Measurements from ENCODE around the gene ELP6. TPM values are rescaled to one million over a fixed set of nuclear protein-coding genes. Genes with fewer than 3 reads are reported as not detected.

ELP6 gene
- total RNA-seq, 1 donor from 2014 or later = 22.1 TPM

GRCh38 chr3:47479826-47480160, 33.7 kb downstream of the ELP6 start:
- Histone ChIP-seq H3K27me3 (no peaks in the 10 kb centered on the region), H3K4me3 (no peak overlapping the region), H3K4me1 (peaks cover 12% of the 10 kb centered on the region), H3K9me3 (no peaks in the 10 kb centered on the region), H3K27ac (no peak overlapping the region), H3K36me3 (no peaks in the 10 kb centered on the region)
- no peak for TF ChIP-seq CTCF (IDR thresholded peaks at IDR 0.05)
- no peak for TF ChIP-seq POLR2AphosphoS5 (IDR thresholded peaks at IDR 0.05; ENCODE audit: insufficient read depth in 1 of 2, low read depth in 1 of 2)
- TF ChIP-seq POLR2A (IDR thresholded peaks at IDR 0.05) = no peak
- no peak for DNase-seq (ENCODE audit: extremely low spot score in 2 of 2)
- intact Hi-C loops (cut with DNase I) = loop anchor here (5.0 kb wide), 1 partner anchor 57 kb away; no protein-coding TSS in a partner anchor

GRCh38 chr3:47478022-47478421, 35.5 kb downstream of the ELP6 start:
- no peaks in the 10 kb centered on the region for H3K27me3 ChIP-seq
- no peak overlapping the region for H3K27ac ChIP-seq
- no peak for TF ChIP-seq POLR2A (IDR thresholded peaks at IDR 0.05)
- no peak for TF ChIP-seq POLR2AphosphoS5 (IDR thresholded peaks at IDR 0.05; ENCODE audit: insufficient read depth in 1 of 2, low read depth in 1 of 2)
- no peak for TF ChIP-seq CTCF (IDR thresholded peaks at IDR 0.05)
- intact Hi-C loops (cut with DNase I) = loop anchor here (5.0 kb wide), 1 partner anchor 56 kb away; no protein-coding TSS in a partner anchor
- H3K4me3 ChIP-seq = no peak overlapping the region
- no peaks in the 10 kb centered on the region for H3K36me3 ChIP-seq
- no peak for DNase-seq (ENCODE audit: extremely low spot score in 2 of 2)
- peaks cover 30% of the 10 kb centered on the region for H3K4me1 ChIP-seq
- no peaks in the 10 kb centered on the region for H3K9me3 ChIP-seq

- DNase-seq (ENCODE audit: extremely low spot score in 2 of 2) = no peak
- H3K9me3 ChIP-seq = no peaks in the 10 kb centered on the region
- H3K4me1 ChIP-seq = peaks cover 31% of the 10 kb centered on the region
- peak overlapping the region; percentile 85 to 94 for H3K4me3 ChIP-seq
- H3K27me3 ChIP-seq = no peaks in the 10 kb centered on the region
- no peak overlapping the region for H3K27ac ChIP-seq
- intact Hi-C loops (cut with DNase I) = loop anchor here (5.0 kb wide), 1 partner anchor 54 kb away; no protein-coding TSS in a partner anchor
- no peak for TF ChIP-seq POLR2AphosphoS5 (IDR thresholded peaks at IDR 0.05; ENCODE audit: insufficient read depth in 1 of 2, low read depth in 1 of 2)
- no peak for TF ChIP-seq POLR2A (IDR thresholded peaks at IDR 0.05)
- TF ChIP-seq CTCF (IDR thresholded peaks at IDR 0.05) = no peak
- no peaks in the 10 kb centered on the region for H3K36me3 ChIP-seq
Measured at GRCh38 chr3:47476644-47477199, 36.8 kb downstream of the ELP6 start.

- H3K27ac ChIP-seq = peak overlapping the region; percentile 80
- intact Hi-C loops (cut with DNase I) = loop anchor here (5.0 kb wide), 1 partner anchor 54 kb away; no protein-coding TSS in a partner anchor
- peak overlapping the region; percentile 85 to 94 for H3K4me3 ChIP-seq
- H3K27me3 ChIP-seq = no peaks in the 10 kb centered on the region
- H3K4me1 ChIP-seq = peaks cover 31% of the 10 kb centered on the region
- no peaks in the 10 kb centered on the region for H3K9me3 ChIP-seq
- no peak for DNase-seq (ENCODE audit: extremely low spot score in 2 of 2)
- TF ChIP-seq CTCF (IDR thresholded peaks at IDR 0.05) = no peak
- no peak for TF ChIP-seq POLR2A (IDR thresholded peaks at IDR 0.05)
- no peaks in the 10 kb centered on the region for H3K36me3 ChIP-seq
Measured at GRCh38 chr3:47476330-47476626, 37.2 kb downstream of the ELP6 start.

GRCh38 chr3:47475570-47476329, 37.8 kb downstream of the ELP6 start, which contains the start of gene SCAP:
Gene SCAP (minus strand): TSS chr3:47475941. CDS start chr3:47442993, 32,948 bp downstream.
- TF ChIP-seq POLR2A (IDR thresholded peaks at IDR 0.05) (no peak), POLR2AphosphoS5 (IDR thresholded peaks at IDR 0.05; ENCODE audit: insufficient read depth in 1 of 2, low read depth in 1 of 2) (peak; percentile 80 to 97), CTCF (IDR thresholded peaks at IDR 0.05) (peak; percentile 89 to 98 (median 96))
- DNase-seq (ENCODE audit: extremely low spot score in 2 of 2) = peak in 1 of 2 donors; percentile 92
- Histone ChIP-seq H3K27me3 (no peaks in the 10 kb centered on the region), H3K27ac (peak within 1 kb of the TSS; percentile 80), H3K4me1 (peaks cover 31% of the 10 kb centered on the region), H3K4me3 (peak within 1 kb of the TSS; percentile 85 to 94), H3K9me3 (no peaks in the 10 kb centered on the region), H3K36me3 (no peaks in the 10 kb centered on the region)
- intact Hi-C loops (cut with DNase I) = loop anchor here (5.0 kb wide), 1 partner anchor 53 kb away; no protein-coding TSS in a partner anchor
